ENCODE data around the gene TPP1.

DNA sequence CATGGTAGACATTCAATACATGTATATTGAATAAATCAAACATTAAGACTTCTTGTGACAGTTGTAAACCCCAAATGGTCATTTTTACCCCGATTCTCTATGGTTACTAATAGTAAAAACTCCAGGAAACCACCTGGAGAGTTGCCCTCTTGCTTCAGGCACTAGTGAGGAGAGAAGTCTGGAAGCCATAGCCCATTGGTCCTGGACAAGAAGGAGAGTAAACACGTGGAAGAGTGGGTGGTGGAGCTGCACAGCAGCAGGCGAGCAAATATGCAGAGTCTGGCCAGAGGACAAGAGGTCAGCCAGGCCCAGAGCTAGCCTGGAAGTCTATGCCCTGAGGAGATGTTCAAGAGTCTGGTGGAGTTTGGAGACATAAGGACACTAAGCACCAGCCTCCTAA lies 18.6 kb upstream of the TPP1 start:
- TF ChIP-seq GATA3 (IDR thresholded peaks at IDR 0.05; ENCODE audit: low read depth, low read length) (no peak), GATA2 (IDR thresholded peaks at IDR 0.05; ENCODE audit: low read depth, low read length) (no peak)

All from SH-SY5Y (cell line).